OCI-LY3 (cell line): ENCODE measurements around the gene OR51A7.

Experiments used
- H2AFZ ChIP-seq: fragments of 200-600, 300-600 bp; shearing (Covaris generic); 2 replicates; pipeline ENCODE4 v1.6.0; 2014; ENCODE audit warnings: antibody characterized with exemption, low read depth, low read length
- H3K27ac ChIP-seq: fragments of 200-600, 300-600 bp; sonication (generic); 2 replicates; pipeline ENCODE4 v1.5.1; 2014; ENCODE audit warnings: mild to moderate bottlenecking, low read length, moderate library complexity, mixed read lengths
- H3K27me3 ChIP-seq: fragments of 200-600, 300-600 bp; sonication (generic); 2 replicates; pipeline ENCODE4 v1.6.1; 2014; ENCODE audit warnings: low read depth, low read length, mixed read lengths
- H3K36me3 ChIP-seq: fragments of 200-600, 300-600 bp; sonication (generic); replicated peaks from 2 replicates; pipeline ENCODE3; 2014; ENCODE audit warnings: low read depth, low read length, mixed read lengths
- H3K4me1 ChIP-seq: fragments of 300-600, 200-600 bp; sonication (generic); 2 replicates; pipeline ENCODE4 v1.6.1; 2014; ENCODE audit warnings: low read length, mixed read lengths
- H3K4me2 ChIP-seq: fragments of 200-600, 300-600 bp; sonication (generic); 2 replicates; pipeline ENCODE4 v1.6.1; 2014; ENCODE audit warnings: low read length, mixed read lengths
- H3K4me3 ChIP-seq: fragments of 300-600, 200-600 bp; sonication (generic); 2 replicates; pipeline ENCODE4 v1.5.1; 2014; ENCODE audit warnings: antibody characterized with exemption, mild to moderate bottlenecking, low read length, moderate library complexity
- H3K79me2 ChIP-seq: fragments of 300-600, 200-600 bp; shearing (Covaris generic); 2 replicates; pipeline ENCODE4 v1.6.1; 2014; ENCODE audit warnings: mild to moderate bottlenecking, low read length, mixed read lengths
- H3K9ac ChIP-seq: fragments of 300-600, 200-600 bp; shearing (Covaris generic); 2 replicates; pipeline ENCODE4 v1.6.0; 2014; ENCODE audit warnings: mild to moderate bottlenecking, low read length, moderate library complexity
- H3K9me3 ChIP-seq: fragments of 200-600, 300-600 bp; shearing (Covaris generic); 2 replicates; pipeline ENCODE4 v1.6.1; 2014; ENCODE audit warnings: low read length, mixed read lengths; ENCODE audit not compliant: insufficient read depth
- H4K20me1 ChIP-seq: fragments of 200-600, 300-600 bp; sonication (generic); 2 replicates; pipeline ENCODE4 v1.6.1; 2016; ENCODE audit warnings: low read length, mixed read lengths; ENCODE audit not compliant: insufficient read depth
- CTCF ChIP-seq: fragments of 200-600, 300-600 bp; sonication (generic); IDR thresholded peaks from 2 replicates; pipeline ENCODE4 v1.5.1; 2014; ENCODE audit warnings: antibody characterized with exemption, low read length, low read depth
- EZH2phosphoT487 ChIP-seq: fragments of 200-600 bp; shearing (Covaris generic); IDR thresholded peaks from 2 replicates; pipeline ENCODE4 v1.6.1; 2018; ENCODE audit warnings: antibody characterized with exemption, mixed run types, low read depth

The OR51A7 gene

DNA sequence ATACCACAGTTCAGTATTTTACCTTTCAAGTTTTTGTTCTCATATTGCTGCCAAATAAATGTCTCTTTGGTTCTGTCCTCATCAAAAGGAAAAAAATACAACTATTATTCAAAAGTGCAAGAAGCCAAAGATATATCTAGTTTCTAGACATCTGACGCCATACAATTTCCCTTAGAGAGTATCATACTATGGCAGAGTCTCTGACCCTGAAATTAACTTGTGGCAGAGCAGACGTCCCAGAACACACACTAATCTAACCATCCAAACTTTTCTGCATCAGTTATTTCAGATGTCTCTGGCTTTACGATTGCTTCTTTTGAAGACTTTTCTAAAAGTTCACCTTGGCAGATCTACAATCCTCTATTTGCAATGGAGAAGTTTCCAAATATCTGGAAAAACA is 19.2 kb upstream of the OR51A7 start:
- Histone ChIP-seq H3K4me1 (no peaks in the 10 kb centered on the region), H3K9ac (no peak overlapping the region), H2AFZ (no peak overlapping the region), H3K27me3 (no peaks in the 10 kb centered on the region), H3K36me3 (no peaks in the 10 kb centered on the region), H3K4me2 (no peak overlapping the region), H3K79me2 (no peaks in the 10 kb centered on the region), H3K27ac (no peak overlapping the region), H3K4me3 (no peak overlapping the region), H4K20me1 (no peaks in the 10 kb centered on the region), H3K9me3 (no peaks in the 10 kb centered on the region)
- TF ChIP-seq EZH2phosphoT487 (no peak), CTCF (no peak)

GRCh38 chr11:4886186-4886585 is 17.4 kb upstream of the OR51A7 start:
- no peaks in the 10 kb centered on the region for H3K79me2 ChIP-seq
- TF ChIP-seq EZH2phosphoT487 (no peak), CTCF (no peak)
- H3K9ac ChIP-seq: no peak overlapping the region
- H3K36me3 ChIP-seq: no peaks in the 10 kb centered on the region
- no peak overlapping the region for H3K4me2 ChIP-seq
- no peak overlapping the region for H3K4me3 ChIP-seq
- H3K9me3 ChIP-seq: no peaks in the 10 kb centered on the region
- H4K20me1 ChIP-seq: no peaks in the 10 kb centered on the region
- no peak overlapping the region for H2AFZ ChIP-seq
- no peaks in the 10 kb centered on the region for H3K4me1 ChIP-seq
- no peak overlapping the region for H3K27ac ChIP-seq
- H3K27me3 ChIP-seq: no peaks in the 10 kb centered on the region

DNA sequence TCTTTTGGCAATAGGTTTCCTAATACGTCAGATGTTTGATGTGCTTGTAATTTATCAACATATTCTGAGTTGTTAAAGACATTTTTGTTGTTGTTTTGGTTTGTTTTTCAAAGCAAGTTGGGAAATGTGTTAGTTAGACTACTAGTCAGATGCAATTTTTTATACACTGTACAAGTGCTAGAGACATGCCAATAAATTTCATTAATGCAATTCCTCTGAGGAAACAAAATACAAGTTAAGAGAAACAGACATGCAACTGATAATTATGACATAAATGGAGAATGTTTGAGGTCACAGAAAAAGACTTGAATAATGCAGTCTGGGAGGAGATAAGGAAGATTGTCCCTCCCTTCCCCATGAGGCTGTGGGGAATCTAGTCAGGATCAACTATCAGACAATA is 16.0 kb upstream of the OR51A7 start:
- Histone ChIP-seq H3K79me2 (no peaks in the 10 kb centered on the region), H3K4me1 (no peaks in the 10 kb centered on the region), H3K9me3 (no peaks in the 10 kb centered on the region), H2AFZ (no peak overlapping the region), H3K36me3 (no peaks in the 10 kb centered on the region), H3K27ac (no peak overlapping the region), H3K4me2 (no peak overlapping the region), H3K27me3 (no peaks in the 10 kb centered on the region), H3K4me3 (no peak overlapping the region), H3K9ac (no peak overlapping the region), H4K20me1 (no peaks in the 10 kb centered on the region)
- TF ChIP-seq EZH2phosphoT487: no peak
- no peak for TF ChIP-seq CTCF

GRCh38 chr11:4890279-4890678 is 13.3 kb upstream of the OR51A7 start:
- TF ChIP-seq EZH2phosphoT487 (no peak), CTCF (no peak)
- Histone ChIP-seq H3K9me3 (no peaks in the 10 kb centered on the region), H3K27me3 (no peaks in the 10 kb centered on the region), H3K4me3 (no peak overlapping the region), H3K4me2 (no peak overlapping the region), H3K36me3 (no peaks in the 10 kb centered on the region), H3K4me1 (no peaks in the 10 kb centered on the region), H3K79me2 (no peaks in the 10 kb centered on the region), H4K20me1 (no peaks in the 10 kb centered on the region), H3K9ac (no peak overlapping the region), H3K27ac (no peak overlapping the region), H2AFZ (no peak overlapping the region)
